ENCODE data around the gene SAMD11.

The SAMD11 gene

GRCh38 chr1:933603-933940 is 9.8 kb downstream of the SAMD11 start:
- no peak for DNase-seq

GRCh38 chr1:934991-935750 is 11.4 kb downstream of the SAMD11 start:
- no peak for DNase-seq

- no peak for DNase-seq
Measured at GRCh38 chr1:935751-936231, 12.1 kb downstream of the SAMD11 start.

- DNase-seq = no peak
Measured at GRCh38 chr1:936348-937264, 12.9 kb downstream of the SAMD11 start.

- DNase-seq = no peak
Measured at GRCh38 chr1:937521-937920, 13.8 kb downstream of the SAMD11 start.

GRCh38 chr1:938088-938683 is 14.5 kb downstream of the SAMD11 start:
- DNase-seq = no peak

GRCh38 chr1:938711-939489 is 15.2 kb downstream of the SAMD11 start:
- no peak for DNase-seq

GRCh38 chr1:939511-940106 is 15.9 kb downstream of the SAMD11 start:
- no peak for DNase-seq

GRCh38 chr1:940107-941014 is 16.6 kb downstream of the SAMD11 start:
- DNase-seq = no peak

GRCh38 chr1:941015-941587 is 17.4 kb downstream of the SAMD11 start:
- no peak for DNase-seq

GRCh38 chr1:941588-942383 is 18.1 kb downstream of the SAMD11 start:
- DNase-seq = no peak

GRCh38 chr1:942411-942821 is 18.7 kb downstream of the SAMD11 start:
- DNase-seq = no peak

GRCh38 chr1:942864-943533 is 19.3 kb downstream of the SAMD11 start:
- DNase-seq = no peak

- no peak for DNase-seq
Measured at GRCh38 chr1:943545-944340, 20.0 kb downstream of the SAMD11 start.

- DNase-seq = no peak
Measured at GRCh38 chr1:944341-945325, 20.9 kb downstream of the SAMD11 start.

GRCh38 chr1:945688-946556 is 22.2 kb downstream of the SAMD11 start:
- no peak for DNase-seq

Measured in MV-4-11 (cell line).